HG03159 (cell line): ENCODE measurements around the gene HHIPL1.
"Not testable (repeated sequence)": the region's sequence is repeated elsewhere in the genome, so short reads cannot be mapped to it uniquely, and the experiment has no call there.

Experiments
- ATAC-seq: cut with Tn5 transposase; IDR thresholded peaks from one replicate; pipeline ENCODE4 v1.9.1; 2021; ENCODE audit warnings: mild to moderate bottlenecking, moderate library complexity; ENCODE audit not compliant: unreplicated experiment

HHIPL1 gene

GRCh38 chr14:99632410-99633035 is 12.4 kb upstream of the HHIPL1 start:
- ATAC-seq, result no peak

GRCh38 chr14:99633141-99633540 is 11.8 kb upstream of the HHIPL1 start:
- no peak for ATAC-seq

GRCh38 chr14:99633918-99634317 is 11.0 kb upstream of the HHIPL1 start:
- no peak for ATAC-seq

- ATAC-seq, result no peak
These were observed 10.5 kb upstream of the HHIPL1 start for GRCh38 chr14:99634443-99634842.

GRCh38 chr14:99635116-99635515 is 9.8 kb upstream of the HHIPL1 start:
- ATAC-seq, result no peak

- no peak for ATAC-seq
These were observed 8.4 kb upstream of the HHIPL1 start for GRCh38 chr14:99636487-99636886.

- no peak for ATAC-seq
These were observed 7.3 kb upstream of the HHIPL1 start for GRCh38 chr14:99637624-99638023.

- ATAC-seq, result not testable (repeated sequence)
These were observed 2.2 kb upstream of the HHIPL1 start for GRCh38 chr14:99642771-99643170.

- no peak for ATAC-seq
These were observed 1.6 kb upstream of the HHIPL1 start for GRCh38 chr14:99643343-99643742.

- no peak for ATAC-seq
These were observed 818 bp upstream of the HHIPL1 start for GRCh38 chr14:99644035-99644587.

- ATAC-seq, result no peak
These were observed 896 bp downstream of the HHIPL1 start for GRCh38 chr14:99645545-99646505.

- no peak for ATAC-seq
These were observed 2.5 kb downstream of the HHIPL1 start for GRCh38 chr14:99647411-99647810.

- no peak for ATAC-seq
These were observed 3.3 kb downstream of the HHIPL1 start for GRCh38 chr14:99648027-99648784.

- ATAC-seq, result no peak
These were observed 4.3 kb downstream of the HHIPL1 start for GRCh38 chr14:99649219-99649618.

- no peak for ATAC-seq
These were observed 4.7 kb downstream of the HHIPL1 start for GRCh38 chr14:99649643-99650042.

- no peak for ATAC-seq
These were observed 5.3 kb downstream of the HHIPL1 start for GRCh38 chr14:99650189-99650588.

GRCh38 chr14:99651953-99652746 is 7.2 kb downstream of the HHIPL1 start:
- no peak for ATAC-seq

GRCh38 chr14:99654235-99654985 is 9.5 kb downstream of the HHIPL1 start:
- no peak for ATAC-seq

- ATAC-seq, result no peak
These were observed 10.6 kb downstream of the HHIPL1 start for GRCh38 chr14:99655521-99655920.

GRCh38 chr14:99656171-99656570 is 11.2 kb downstream of the HHIPL1 start:
- no peak for ATAC-seq
